CD4-positive, CD25-positive, alpha-beta regulatory T cell (primary cell): ENCODE results near the gene GPN1. TPM values are rescaled to one million over a fixed set of nuclear protein-coding genes. Genes with fewer than 3 reads are reported as not detected.
A peak's percentile ranks its signal among the peaks of the same experiment; 100 is the strongest.
"Not testable (repeated sequence)": the region's sequence is repeated elsewhere in the genome, so short reads cannot be mapped to it uniquely, and the experiment has no call there.

Experiments used
- ATAC-seq, 2 donors: fragments of 150-1000 bp; cut with Tn5 transposase; one replicate each; pipeline ENCODE4 v1.10.0; 2021; ENCODE audit warnings: low read depth in 2 of 2, moderate number of reproducible peaks in 2 of 2, moderate library complexity in 1 of 2
- DNase-seq, 3 donors: peaks; one replicate each; pipeline versions ENCODE4 v3.0.0 to v3.0.0-alpha.2; 2012 to 2022; ENCODE audit warnings: mixed read lengths in 1 of 3
- H3K27ac ChIP-seq: one replicate; pipeline ENCODE4 v1.7.0; 2013; ENCODE audit warnings: mild to moderate bottlenecking, low read length; ENCODE audit not compliant: insufficient read depth, poor library complexity, severe bottlenecking
- H3K27me3 ChIP-seq: one replicate; pipeline ENCODE4 v1.7.0; 2013; ENCODE audit warnings: low read length; ENCODE audit not compliant: control insufficient read depth, insufficient read depth
- H3K36me3 ChIP-seq: one replicate; pipeline ENCODE4 v1.7.0; 2013; ENCODE audit warnings: mild to moderate bottlenecking, low read length, moderate library complexity; ENCODE audit not compliant: control insufficient read depth, insufficient read depth
- H3K4me1 ChIP-seq: 2 replicates; pipeline ENCODE4 v1.7.0; 2013; ENCODE audit warnings: mild to moderate bottlenecking, low read length; ENCODE audit not compliant: insufficient read depth, control insufficient read depth, poor library complexity, severe bottlenecking
- H3K4me3 ChIP-seq: one replicate; pipeline ENCODE4 v1.7.0; 2013; ENCODE audit warnings: low read depth, mild to moderate bottlenecking, low read length, moderate library complexity
- H3K9me3 ChIP-seq, 2 experiments: 1 replicate in 1 of 2; 2 replicates in 1 of 2; pipeline ENCODE4 v1.7.0; 2013; ENCODE audit warnings: low read length in 2 of 2, mild to moderate bottlenecking in 1 of 2, moderate library complexity in 1 of 2; ENCODE audit not compliant: control insufficient read depth in 2 of 2
- H3K27ac Mint-ChIP-seq, 3 donors: one replicate each; pipeline ENCODE4 v1.8.0; 2020 to 2022; ENCODE audit warnings: mild to moderate bottlenecking in 3 of 3, mixed read lengths in 3 of 3, moderate library complexity in 2 of 3
- H3K27me3 Mint-ChIP-seq: one replicate; pipeline ENCODE4 v1.8.0; 2022; ENCODE audit warnings: mild to moderate bottlenecking, mixed read lengths
- H3K36me3 Mint-ChIP-seq: one replicate; pipeline ENCODE4 v1.8.0; 2020; ENCODE audit warnings: mixed read lengths
- H3K4me1 Mint-ChIP-seq, 4 donors: one replicate each; pipeline ENCODE4 v1.8.0; 2020 to 2022; ENCODE audit warnings: mixed read lengths in 4 of 4, mild to moderate bottlenecking in 1 of 4
- H3K4me3 Mint-ChIP-seq, 4 donors: one replicate each; pipeline ENCODE4 v1.8.0; 2020 to 2022; ENCODE audit warnings: mild to moderate bottlenecking in 4 of 4, mixed read lengths in 4 of 4, moderate library complexity in 3 of 4
- H3K9me3 Mint-ChIP-seq, 7 donors: one replicate each; pipeline ENCODE4 v1.8.0; 2020 to 2022; ENCODE audit warnings: mixed read lengths in 7 of 7, mild to moderate bottlenecking in 3 of 7, moderate library complexity in 2 of 7
- polyA plus RNA-seq, 4 donors: library from polyadenylated mRNA; unstranded; fragments of 300-500 nt; fragmentation: Illumina TruSeq; gene quantifications; one replicate each; pipeline ENCODE4 v1.2.3, GENCODE V29; 2021
- total RNA-seq: library from RNA; stranded (reverse); gene quantifications from one replicate; pipeline ENCODE4 v1.2.3, GENCODE V29; 2022

Gene GPN1
- total and polyA plus RNA-seq, 5 donors from 2014 or later = 27.8 to 85.0 (median 74.9) TPM

GRCh38 chr2:27627963-27628766 is 685 bp upstream of the GPN1 start:
- Mint-ChIP-seq H3K4me3 (no peak overlapping the region), H3K4me1 (peaks cover 0 to 27% (median 23%) of the 10 kb centered on the region in 4 donors), H3K27ac (peak overlapping the region in 1 of 3 donors; percentile 31), H3K36me3 (peaks cover 25% of the 10 kb centered on the region), H3K27me3 (no peaks in the 10 kb centered on the region), H3K9me3 (no peaks in the 10 kb centered on the region)
- Histone ChIP-seq H3K27ac (peak overlapping the region; percentile 86), H3K36me3 (peaks cover 42% of the 10 kb centered on the region), H3K27me3 (no peaks in the 10 kb centered on the region), H3K4me3 (peak overlapping the region; percentile 94), H3K4me1 (peaks cover 16% of the 10 kb centered on the region), H3K9me3 (no peaks in the 10 kb centered on the region)
- DNase-seq (peak in 1 of 3 donors; percentile 3), ATAC-seq (peak in 1 of 2 donors; percentile 13)

DNA sequence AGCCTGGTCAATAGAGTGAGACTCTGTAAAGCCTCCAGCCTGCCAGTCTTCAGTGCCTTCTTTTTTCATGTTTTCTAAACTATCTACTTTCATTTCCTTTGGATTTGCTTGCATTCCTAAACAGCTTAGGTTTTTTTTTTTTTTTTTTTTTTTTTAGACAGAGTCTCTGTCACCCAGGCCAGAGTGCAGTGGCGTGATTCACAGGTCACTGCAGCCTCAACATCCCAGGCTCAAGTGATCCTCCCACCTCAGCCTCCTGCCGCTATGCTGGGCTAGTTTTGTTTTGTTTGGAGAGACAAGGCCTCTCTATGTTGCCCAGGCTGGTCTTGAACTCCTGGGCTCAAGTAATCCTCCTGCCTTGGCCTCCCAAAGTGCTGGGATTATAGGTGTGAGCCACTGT is 1.4 kb downstream of the GPN1 start:
- Mint-ChIP-seq H3K4me3 (peak overlapping the region in 2 of 4 donors; percentile 32 to 86), H3K4me1 (peaks cover 7 to 29% (median 24%) of the 10 kb centered on the region in 4 donors), H3K36me3 (peaks cover 32% of the 10 kb centered on the region), H3K27ac (peak overlapping the region in 1 of 3 donors; percentile 66)
- DNase-seq, H3K4me3 ChIP-seq, H3K27ac ChIP-seq, H3K27me3 Mint-ChIP-seq, ATAC-seq, H3K27me3 ChIP-seq, H3K9me3 Mint-ChIP-seq, H3K9me3 ChIP-seq: not testable (repeated sequence)
- H3K36me3 ChIP-seq = peaks cover 44% of the 10 kb centered on the region
- peaks cover 16% of the 10 kb centered on the region for H3K4me1 ChIP-seq

DNA sequence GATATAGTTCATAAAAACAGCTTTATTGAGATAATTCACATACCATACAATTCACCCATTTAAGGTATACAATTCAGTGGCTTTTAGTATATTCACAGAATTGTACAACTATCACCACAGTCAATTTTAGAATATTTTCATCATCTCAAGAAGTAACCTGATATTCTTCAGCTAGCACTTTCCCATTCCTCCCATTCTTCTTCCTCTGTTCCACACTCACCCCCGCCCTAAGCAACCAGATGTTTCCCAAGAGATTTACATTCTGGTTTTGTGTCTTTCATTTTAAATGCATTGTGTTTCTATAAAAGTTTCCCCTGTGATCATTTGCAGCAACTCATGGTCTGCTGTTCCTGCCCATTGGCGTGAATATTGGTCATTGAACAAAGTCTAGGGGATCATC is 5.4 kb downstream of the GPN1 start:
- H3K4me3 Mint-ChIP-seq = no peak overlapping the region
- DNase-seq (no peak), ATAC-seq (no peak)
- no peaks in the 10 kb centered on the region for H3K9me3 ChIP-seq
- H3K4me1 Mint-ChIP-seq = peaks cover 7 to 27% (median 22%) of the 10 kb centered on the region in 4 donors
- no peaks in the 10 kb centered on the region for H3K27me3 ChIP-seq
- H3K27ac ChIP-seq = no peak overlapping the region
- H3K9me3 Mint-ChIP-seq = no peaks in the 10 kb centered on the region
- no peaks in the 10 kb centered on the region for H3K27me3 Mint-ChIP-seq
- no peak overlapping the region for H3K4me3 ChIP-seq
- peaks cover 6% of the 10 kb centered on the region for H3K4me1 ChIP-seq
- peaks cover 58% of the 10 kb centered on the region for H3K36me3 Mint-ChIP-seq
- no peak overlapping the region for H3K27ac Mint-ChIP-seq
- H3K36me3 ChIP-seq = peaks cover 82% of the 10 kb centered on the region

- no peak for DNase-seq
- Histone ChIP-seq H3K27ac (no peak overlapping the region), H3K4me1 (no peaks in the 10 kb centered on the region), H3K36me3 (peaks cover 93% of the 10 kb centered on the region), H3K4me3 (no peak overlapping the region), H3K27me3 (no peaks in the 10 kb centered on the region), H3K9me3 (no peaks in the 10 kb centered on the region)
- H3K36me3 Mint-ChIP-seq = peaks cover 59% of the 10 kb centered on the region
- H3K27me3 Mint-ChIP-seq = no peaks in the 10 kb centered on the region
- H3K4me1 Mint-ChIP-seq = peaks cover 7 to 14% (median 12%) of the 10 kb centered on the region in 4 donors
- no peak overlapping the region for H3K4me3 Mint-ChIP-seq
- no peak overlapping the region for H3K27ac Mint-ChIP-seq
- no peak for ATAC-seq
- no peaks in the 10 kb centered on the region for H3K9me3 Mint-ChIP-seq
These were observed 7.9 kb downstream of the GPN1 start for GRCh38 chr2:27636766-27637165.

DNA sequence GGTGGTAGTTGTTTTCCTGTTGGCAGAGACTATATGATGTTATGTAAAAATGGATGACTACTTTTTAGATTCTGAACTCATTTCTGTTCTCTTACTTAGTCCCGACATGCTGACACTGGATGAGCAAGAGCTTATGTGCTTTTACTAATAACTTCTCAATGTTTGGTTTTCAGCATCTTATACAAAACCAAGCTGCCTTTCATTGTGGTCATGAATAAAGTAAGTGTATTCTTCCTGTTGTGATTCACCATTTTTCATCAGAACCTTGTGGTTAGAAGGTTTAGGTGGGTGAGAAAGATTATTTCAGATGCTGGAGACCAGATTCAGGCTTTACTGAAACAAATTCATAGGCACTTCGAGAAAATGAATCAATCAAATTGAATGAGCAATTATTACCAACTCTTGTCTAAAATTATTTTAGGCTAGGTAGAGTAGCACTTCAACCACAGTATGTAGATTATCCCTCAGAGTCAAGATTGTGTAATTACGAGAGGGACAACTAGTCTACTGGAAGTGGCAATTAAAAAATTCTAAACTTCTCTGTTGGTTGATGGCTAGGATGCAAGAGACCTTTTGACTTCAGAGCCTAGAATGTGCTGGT is 9.3 kb downstream of the GPN1 start:
- H3K4me3 ChIP-seq = no peak overlapping the region
- Mint-ChIP-seq H3K4me1 (peaks cover 5 to 9% (median 7%) of the 10 kb centered on the region in 4 donors), H3K27me3 (no peaks in the 10 kb centered on the region), H3K36me3 (peaks cover 51% of the 10 kb centered on the region), H3K4me3 (no peak overlapping the region), H3K27ac (peak overlapping the region in 2 of 3 donors; percentile 27 to 78), H3K9me3 (no peaks in the 10 kb centered on the region)
- DNase-seq = peak in 1 of 3 donors; percentile 17
- peaks cover 92% of the 10 kb centered on the region for H3K36me3 ChIP-seq
- no peaks in the 10 kb centered on the region for H3K9me3 ChIP-seq
- no peak overlapping the region for H3K27ac ChIP-seq
- no peaks in the 10 kb centered on the region for H3K4me1 ChIP-seq
- no peak for ATAC-seq
- H3K27me3 ChIP-seq = no peaks in the 10 kb centered on the region

GRCh38 chr2:27638709-27639108 is 9.9 kb downstream of the GPN1 start:
- peaks cover 92% of the 10 kb centered on the region for H3K36me3 ChIP-seq
- peaks cover 50% of the 10 kb centered on the region for H3K36me3 Mint-ChIP-seq
- ATAC-seq = no peak

GRCh38 chr2:27640722-27641245 is 11.9 kb downstream of the GPN1 start:
- Mint-ChIP-seq H3K9me3 (no peaks in the 10 kb centered on the region), H3K36me3 (peaks cover 41% of the 10 kb centered on the region), H3K27ac (no peak overlapping the region), H3K27me3 (no peaks in the 10 kb centered on the region), H3K4me1 (peaks cover 3 to 6% (median 5%) of the 10 kb centered on the region in 4 donors), H3K4me3 (peak overlapping the region in 1 of 4 donors; percentile 15)
- DNase-seq (no peak), ATAC-seq (no peak)
- Histone ChIP-seq H3K27me3 (no peaks in the 10 kb centered on the region), H3K36me3 (peaks cover 93% of the 10 kb centered on the region), H3K4me3 (no peak overlapping the region), H3K4me1 (no peaks in the 10 kb centered on the region), H3K27ac (no peak overlapping the region), H3K9me3 (no peaks in the 10 kb centered on the region)

More at GRCh38 chr2:27638709-27639108, 9.9 kb downstream of the GPN1 start:
- Mint-ChIP-seq H3K4me3 (no peak overlapping the region), H3K4me1 (peaks cover 5 to 9% (median 7%) of the 10 kb centered on the region in 4 donors), H3K9me3 (no peaks in the 10 kb centered on the region), H3K27ac (peak overlapping the region in 1 of 3 donors; percentile 2), H3K27me3 (no peaks in the 10 kb centered on the region)
- no peaks in the 10 kb centered on the region for H3K27me3 ChIP-seq
- H3K27ac ChIP-seq = no peak overlapping the region
- H3K4me1 ChIP-seq = no peaks in the 10 kb centered on the region
- no peak overlapping the region for H3K4me3 ChIP-seq
- no peak for DNase-seq
- no peaks in the 10 kb centered on the region for H3K9me3 ChIP-seq
